ENCODE measurements around the gene PKMYT1.

PKMYT1 gene

GRCh38 chr16:3017794-3018506 lies 37.7 kb upstream of the PKMYT1 start, which contains the start of gene CLDN6:
CLDN6 (minus strand) TSS chr16:3018183; CDS start chr16:3016021, 2,162 bp downstream.
- DNase-seq: no peak

DNA sequence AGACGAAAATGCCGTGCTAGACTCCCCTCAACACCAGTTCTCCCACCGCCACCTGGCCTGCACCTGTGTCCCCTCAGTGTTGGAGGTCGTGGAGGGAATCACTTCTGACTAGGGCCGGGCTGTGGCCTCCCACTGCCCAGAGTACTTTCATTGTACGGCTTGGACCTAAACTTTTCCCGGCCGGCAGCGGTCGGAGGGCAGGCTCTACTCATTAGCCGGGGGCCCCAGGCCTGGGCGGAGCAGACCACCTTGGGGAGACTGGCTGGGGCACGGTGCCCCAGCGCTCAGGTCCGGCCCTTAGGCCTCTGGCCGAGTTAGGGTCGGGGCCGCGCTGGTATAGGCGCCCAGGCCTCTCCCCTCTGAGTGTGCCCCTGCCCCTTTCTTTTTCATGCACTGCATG lies 37.1 kb upstream of the PKMYT1 start:
- no peak for DNase-seq

- DNase-seq: no peak
Measured at GRCh38 chr16:3015865-3016521, 35.7 kb upstream of the PKMYT1 start.

DNA sequence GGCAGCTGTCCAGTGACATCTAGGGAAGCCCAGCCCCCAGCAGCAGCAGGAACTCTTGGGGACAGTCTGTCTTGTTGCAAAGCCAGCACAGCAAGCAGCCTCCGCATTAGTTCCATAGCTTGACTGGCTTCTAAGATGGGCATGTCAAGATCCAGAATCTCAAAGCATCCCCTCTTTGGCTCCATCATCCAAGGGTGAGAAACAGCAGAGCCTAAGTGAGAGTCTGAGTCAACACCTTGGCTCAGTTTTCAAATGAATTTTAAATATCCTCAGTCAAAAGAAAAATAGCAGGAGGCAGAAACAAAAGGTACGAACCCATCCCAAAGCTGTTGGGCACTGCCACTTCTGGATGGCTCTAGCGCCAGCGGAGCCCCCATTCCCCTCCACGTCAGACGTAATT lies 34.7 kb upstream of the PKMYT1 start:
- no peak for DNase-seq

DNA sequence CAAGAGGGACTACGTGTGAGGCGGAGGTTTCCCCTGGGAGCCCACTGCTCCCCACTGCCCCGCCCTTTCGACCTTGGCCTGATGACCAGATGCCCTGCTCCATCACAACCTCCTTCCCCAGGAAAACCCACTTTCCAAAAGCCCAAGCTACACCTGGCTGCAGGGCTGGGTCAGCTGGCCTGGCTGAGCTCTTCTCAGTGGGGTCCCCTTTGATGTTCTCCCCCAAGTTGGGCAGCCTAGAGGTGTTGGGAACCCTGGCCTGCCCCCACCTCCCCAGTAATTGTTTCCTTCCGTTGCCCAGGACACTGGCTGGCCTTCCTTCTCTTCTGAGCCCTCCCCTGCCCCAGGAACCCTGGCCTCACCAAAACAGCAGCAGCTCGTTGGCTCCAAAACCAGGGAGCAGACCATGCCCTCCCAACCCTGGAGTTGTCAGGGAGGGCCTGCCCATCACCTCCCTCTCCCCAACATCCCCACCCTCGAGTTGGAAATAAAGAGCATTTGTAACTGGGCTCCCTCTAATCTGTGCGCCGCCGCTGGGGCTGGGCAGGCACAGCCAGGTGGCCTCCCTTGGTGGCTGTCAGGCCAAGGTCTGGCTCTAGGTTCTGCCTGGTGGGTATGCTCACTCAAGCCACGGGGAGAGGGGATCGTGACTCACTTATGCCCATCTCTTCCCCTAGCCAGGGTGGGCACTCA lies 33.9 kb upstream of the PKMYT1 start:
- DNase-seq: no peak

DNA sequence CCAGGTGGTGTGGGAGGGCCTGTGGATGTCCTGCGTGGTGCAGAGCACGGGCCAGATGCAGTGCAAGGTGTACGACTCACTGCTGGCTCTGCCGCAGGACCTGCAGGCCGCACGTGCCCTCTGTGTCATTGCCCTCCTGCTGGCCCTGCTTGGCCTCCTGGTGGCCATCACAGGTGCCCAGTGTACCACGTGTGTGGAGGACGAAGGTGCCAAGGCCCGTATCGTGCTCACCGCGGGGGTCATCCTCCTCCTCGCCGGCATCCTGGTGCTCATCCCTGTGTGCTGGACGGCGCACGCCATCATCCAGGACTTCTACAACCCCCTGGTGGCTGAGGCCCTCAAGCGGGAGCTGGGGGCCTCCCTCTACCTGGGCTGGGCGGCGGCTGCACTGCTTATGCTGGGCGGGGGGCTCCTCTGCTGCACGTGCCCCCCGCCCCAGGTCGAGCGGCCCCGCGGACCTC lies 33.3 kb upstream of the PKMYT1 start:
- DNase-seq: no peak

DNA sequence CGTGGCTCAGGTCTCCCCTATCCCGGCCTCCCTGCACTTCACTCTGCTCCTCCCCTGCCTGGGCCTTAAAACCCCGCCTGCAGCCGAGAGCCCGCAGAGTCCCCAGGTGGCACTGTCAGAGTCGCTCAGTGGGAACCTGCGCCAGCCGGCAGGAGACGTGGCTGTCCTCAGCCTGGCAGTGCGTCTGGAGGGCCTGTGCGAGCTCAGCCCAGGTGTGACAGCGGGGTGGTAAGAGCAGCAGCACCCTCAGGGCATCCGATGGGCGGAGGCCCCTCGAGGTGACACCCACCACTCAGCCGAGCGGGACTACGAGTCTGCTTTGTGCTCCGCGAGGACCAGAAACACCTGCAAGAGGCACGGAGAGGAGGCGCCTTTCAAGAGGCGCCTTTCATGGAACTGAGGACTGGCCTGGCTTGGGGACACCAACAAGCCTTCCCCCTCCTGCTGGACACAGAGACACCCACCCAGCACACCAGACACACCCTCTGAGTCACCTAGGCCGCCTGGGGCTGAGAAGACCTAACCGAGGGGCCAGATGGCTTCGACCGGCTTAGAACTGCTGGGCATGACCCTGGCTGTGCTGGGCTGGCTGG lies 32.7 kb upstream of the PKMYT1 start, which contains the start of gene CLDN9:
Gene CLDN9, plus strand, starts transcription at position 96 of the 593 bp plus-strand sequence. Its CDS starts 440 bp downstream, at position 536.
- no peak for DNase-seq

- no peak for DNase-seq
Measured at GRCh38 chr16:3012246-3012645, 32.0 kb upstream of the PKMYT1 start.

DNA sequence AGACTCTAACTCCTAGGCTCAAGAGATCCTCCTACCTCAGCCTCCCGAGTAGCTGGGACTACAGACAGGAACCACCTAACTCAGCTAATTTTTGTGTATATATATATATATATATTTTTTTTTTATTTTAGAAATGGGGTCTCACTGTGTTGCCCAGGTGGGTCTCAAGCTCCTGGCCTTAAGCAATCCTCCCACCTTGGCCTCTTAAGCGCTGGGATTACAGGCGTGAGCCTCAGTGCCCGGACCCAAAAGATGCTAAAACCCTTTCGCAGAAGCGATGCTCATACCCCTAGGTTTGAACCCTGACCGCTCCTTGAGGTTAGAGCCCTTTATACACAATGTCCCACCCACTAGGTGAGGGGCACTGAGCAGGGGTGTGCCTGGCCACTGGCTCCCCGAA lies 30.3 kb upstream of the PKMYT1 start:
- DNase-seq: no peak

- DNase-seq: no peak
Measured at GRCh38 chr16:3009568-3010390, 29.5 kb upstream of the PKMYT1 start.

DNA sequence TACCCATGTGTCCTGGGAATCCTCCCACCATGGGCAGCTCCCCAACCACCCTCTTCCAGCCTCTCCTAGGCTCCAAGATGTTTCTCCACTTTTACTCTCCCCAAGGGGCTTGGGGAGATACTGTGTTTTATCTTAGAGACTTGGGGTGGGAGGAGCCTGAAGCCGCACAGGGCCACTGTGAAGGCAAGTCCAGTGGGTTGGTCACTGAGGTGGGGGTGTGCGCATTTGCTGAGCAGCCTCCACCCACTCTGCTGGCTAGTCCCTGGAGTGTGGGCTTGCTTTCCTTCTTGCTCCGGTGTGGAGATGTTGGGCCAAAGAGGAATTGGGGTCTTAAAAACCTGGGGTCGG lies 28.4 kb upstream of the PKMYT1 start:
- no peak for DNase-seq

DNA sequence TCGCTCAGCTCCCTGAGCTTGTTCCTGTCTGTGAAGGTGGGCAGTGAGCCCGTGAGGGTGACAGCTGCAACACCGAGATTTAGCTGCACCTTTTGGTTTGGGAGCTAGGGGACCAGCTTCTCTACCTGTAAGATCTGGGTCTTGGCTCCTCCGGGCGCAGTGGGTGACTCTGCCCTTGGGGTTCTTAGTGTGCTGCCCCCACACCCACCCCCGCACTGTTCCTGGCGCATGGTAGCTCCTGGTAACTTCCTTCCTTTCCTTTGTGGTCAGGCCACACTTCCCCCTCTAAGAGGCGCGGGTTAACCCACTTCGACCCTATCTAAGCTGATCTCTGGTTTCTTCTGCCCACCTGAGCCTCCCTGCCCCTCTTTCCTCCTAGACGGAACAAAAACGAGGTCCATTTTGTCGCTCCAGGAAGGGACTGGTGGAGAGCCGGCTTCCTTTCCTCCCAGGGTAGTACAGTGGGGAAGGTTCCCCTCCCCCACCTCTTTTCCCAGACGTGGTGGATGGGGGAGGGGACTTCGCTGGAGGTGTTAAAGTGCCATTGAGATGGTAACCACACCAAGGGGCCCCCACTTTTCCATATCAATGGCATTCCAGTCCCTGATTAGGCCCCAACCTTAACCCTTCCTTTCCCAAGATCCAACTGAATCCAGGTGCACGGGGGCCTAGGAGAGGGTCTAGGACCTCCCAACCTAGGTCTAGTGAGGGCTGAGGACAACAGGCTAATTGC lies 27.9 kb upstream of the PKMYT1 start:
- no peak for DNase-seq

DNA sequence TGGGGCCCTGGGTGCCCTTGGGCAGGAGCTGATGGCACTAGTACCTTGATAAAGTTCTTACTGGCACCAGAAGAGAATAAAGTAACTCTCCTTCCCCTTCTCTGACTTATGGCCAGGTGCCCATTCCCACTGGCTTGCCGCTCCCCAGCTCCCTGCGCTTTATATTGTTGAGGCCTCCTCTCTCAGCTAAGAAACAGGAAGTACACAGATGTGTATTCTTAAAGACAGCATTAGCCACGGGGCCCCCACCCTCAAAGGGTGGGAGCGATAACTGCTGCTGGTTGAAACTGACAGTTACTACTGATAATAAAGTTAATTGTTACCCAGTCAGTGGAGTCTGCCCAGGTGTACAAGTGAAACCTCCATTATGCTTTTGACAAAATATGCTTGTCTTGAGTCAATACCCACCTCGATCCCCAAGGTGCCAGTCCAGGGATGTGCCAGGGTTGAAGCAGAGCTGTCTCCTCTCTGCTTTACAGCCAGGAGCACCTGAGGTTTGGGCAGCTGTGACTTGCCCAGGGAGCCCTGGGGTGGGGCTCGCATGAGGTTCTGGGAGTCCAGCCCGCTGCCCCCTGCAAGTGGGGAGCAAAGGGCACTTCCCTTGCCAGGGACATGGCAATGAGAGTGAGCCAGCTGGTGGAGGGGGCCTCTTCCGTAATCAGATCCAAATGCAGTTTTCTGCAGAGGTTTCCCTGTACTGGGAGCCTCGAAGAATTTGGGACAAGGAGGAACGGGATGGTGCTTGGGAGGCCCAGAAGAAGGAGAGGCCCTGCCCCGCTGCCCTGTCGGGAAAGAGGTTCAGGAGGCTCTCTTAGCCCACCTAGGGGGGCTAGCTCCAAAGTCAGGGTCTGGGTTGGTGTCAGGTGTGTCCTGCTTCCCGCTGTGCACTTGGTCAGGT lies 27.1 kb upstream of the PKMYT1 start:
- DNase-seq: no peak

DNA sequence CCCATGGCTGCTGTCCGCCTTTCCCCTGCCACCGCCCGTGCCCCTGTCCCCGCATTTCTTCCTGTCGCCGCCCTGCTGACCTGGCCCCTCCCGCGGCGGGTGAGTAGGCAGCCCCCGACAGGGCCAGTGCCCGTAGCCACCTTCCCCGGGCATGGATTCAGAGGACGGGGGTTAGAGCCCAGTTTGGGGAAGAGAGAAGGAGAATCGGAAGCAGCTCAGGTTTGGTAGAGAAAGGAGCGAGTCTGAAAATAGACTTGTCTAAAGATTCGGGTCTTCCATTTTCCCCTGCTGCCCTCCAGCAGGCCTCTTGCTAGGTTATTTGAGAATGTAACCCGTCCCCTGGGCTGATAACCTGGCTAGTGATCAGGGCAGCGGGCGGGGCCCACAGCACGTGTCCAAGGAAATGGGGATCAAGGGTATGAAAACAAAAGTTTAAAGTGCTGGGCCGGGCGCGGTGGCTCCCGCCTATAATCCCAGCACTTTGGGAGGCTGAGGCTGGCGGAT lies 24.6 kb upstream of the PKMYT1 start:
- DNase-seq: no peak

DNA sequence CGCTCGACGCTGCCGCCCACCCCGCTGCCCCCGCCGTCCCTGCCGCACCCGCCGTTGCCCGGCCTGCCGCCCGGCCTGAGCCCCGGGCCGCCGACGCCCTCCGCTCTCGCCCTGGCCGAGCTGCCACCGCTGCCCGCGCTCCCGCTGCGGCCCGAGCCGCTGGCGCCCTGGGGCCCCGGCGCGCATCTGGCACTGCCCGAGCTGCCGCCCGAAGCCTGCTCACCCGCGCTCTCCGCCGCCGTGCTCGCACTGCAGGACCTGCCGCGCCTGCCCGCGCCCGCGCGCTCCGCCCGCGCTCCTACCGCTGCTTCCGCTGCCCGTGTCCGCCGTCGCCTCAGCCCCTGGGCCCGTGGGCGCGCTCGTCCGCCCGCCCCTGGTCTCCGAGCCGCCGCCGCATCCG lies 24.1 kb upstream of the PKMYT1 start:
- no peak for DNase-seq

GRCh38 chr16:3003582-3004270 lies 23.5 kb upstream of the PKMYT1 start:
- DNase-seq: peak; percentile 97

GRCh38 chr16:3001316-3001715 lies 21.1 kb upstream of the PKMYT1 start:
- no peak for DNase-seq

DNA sequence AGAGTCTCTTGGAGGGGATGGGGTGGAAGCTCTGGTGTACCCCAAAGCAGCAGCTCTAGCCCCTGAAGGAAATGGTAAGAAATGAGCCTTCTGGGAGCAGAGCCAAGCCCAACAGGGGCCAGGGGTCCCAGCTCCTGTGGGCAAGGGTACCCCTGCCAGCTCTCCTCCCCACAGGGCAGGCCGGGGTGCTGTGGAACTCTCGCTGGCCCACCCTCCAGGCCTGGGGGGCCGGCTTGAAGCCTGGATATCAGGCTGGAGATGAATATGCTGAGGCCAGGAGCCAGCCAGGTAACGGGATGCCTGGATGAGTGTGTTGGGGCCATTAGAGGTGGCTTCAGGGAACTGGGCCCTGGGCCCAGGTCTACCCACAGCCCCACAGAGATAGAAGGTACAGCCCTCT lies 20.3 kb upstream of the PKMYT1 start:
- DNase-seq: no peak

DNA sequence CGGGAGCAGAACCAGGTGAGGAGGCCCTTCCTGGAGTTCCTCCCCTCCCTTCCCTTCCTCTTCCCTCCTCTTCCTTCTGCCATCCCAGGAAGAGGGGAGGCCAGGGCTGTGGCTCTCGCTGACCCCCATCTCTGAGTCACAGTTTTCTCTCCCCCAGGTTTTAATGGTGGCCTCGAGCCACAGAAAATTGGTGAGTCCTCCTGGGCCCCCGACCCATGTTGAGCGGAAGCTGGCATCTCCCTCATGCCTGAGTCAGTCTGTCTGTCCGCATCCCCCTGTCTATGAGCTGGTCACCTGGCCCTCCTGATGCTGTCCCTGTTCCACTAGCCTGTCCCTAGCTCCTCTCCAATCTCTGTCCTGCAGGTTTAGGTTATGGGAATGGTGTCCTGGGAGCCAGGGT lies 19.7 kb upstream of the PKMYT1 start:
- DNase-seq: no peak

DNA sequence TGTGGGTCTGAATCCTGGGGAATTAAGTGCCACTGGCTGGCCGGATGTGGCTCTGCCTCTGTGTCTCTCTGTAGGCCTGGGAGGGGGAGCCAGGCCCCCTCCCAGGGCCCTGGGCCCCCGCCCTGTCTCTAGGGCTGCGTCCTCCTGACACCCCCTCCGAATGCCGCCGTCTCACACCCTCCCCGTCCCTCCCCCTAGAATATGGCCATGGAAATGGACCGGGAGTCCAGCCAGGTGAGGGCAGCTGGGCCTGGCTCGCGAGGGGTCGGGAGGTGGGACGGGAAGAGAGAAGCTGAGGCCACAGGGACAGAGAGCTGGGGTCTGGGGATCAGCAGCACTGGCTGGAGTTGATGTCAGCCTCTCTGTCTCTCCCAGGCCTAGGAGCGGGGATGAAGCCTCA lies 16.1 kb upstream of the PKMYT1 start:
- no peak for DNase-seq

All from DMS 273 treated with DMSO at 0.1 percent for 48 hours (cell line).